Panc1 (cell line): ENCODE results near the gene ZNF428. TPM values are rescaled to one million over a fixed set of nuclear protein-coding genes. Genes with fewer than 3 reads are reported as not detected.

ENCODE experiments used
- ATAC-seq: fragments of 200-7000 bp; cut with Tn5 transposase; 2 replicates; pipeline ENCODE4 v1.9.1; 2020; ENCODE audit warnings: mild to moderate bottlenecking, moderate library complexity
- BruUV-seq: library from RNA; stranded (reverse); fragments of 400-500 nt; replicated peaks from 2 replicates; lab custom pipeline; 2021; lab: Mats Ljungman, UMichigan
- CTCF ChIA-PET: fragments of 300-600 bp; sonication (Branson Sonifier 250); formaldehyde crosslinking; loops from one replicate; lab custom pipeline; 2022; ENCODE audit warnings: antibody characterized with exemption; lab: Charles Lee
- POLR2A ChIA-PET: fragments of 300-600 bp; sonication (Branson Sonifier 250); formaldehyde crosslinking; loops from one replicate; lab custom pipeline; 2022; ENCODE audit warnings: antibody characterized with exemption; lab: Charles Lee
- DNase-seq: peaks from one replicate; pipeline ENCODE4 v3.0.0-alpha.2; 2010; ENCODE audit warnings: low read depth, low spot score
- H3K27ac ChIP-seq: 2 replicates; pipeline ENCODE4 v1.5.1; 2011; ENCODE audit warnings: mild to moderate bottlenecking, low read length, inconsistent platforms
- H3K27me3 ChIP-seq: fragments of 200-500 bp; sonication (Bioruptor generic); 2 replicates; pipeline ENCODE4 v1.6.0; 2014; ENCODE audit warnings: low read length, inconsistent platforms; ENCODE audit not compliant: control insufficient read depth, insufficient read depth
- H3K36me3 ChIP-seq: fragments of 200-500 bp; sonication (Bioruptor generic); 2 replicates; pipeline ENCODE4 v1.5.1; 2014; ENCODE audit warnings: inconsistent platforms, mild to moderate bottlenecking, low read length, moderate library complexity; ENCODE audit not compliant: control insufficient read depth, insufficient read depth
- H3K4me1 ChIP-seq: 2 replicates; pipeline ENCODE4 v1.5.1; 2011; ENCODE audit warnings: inconsistent platforms, mild to moderate bottlenecking, low read length, moderate library complexity; ENCODE audit not compliant: control insufficient read depth, insufficient read depth
- H3K4me3 ChIP-seq, 2 experiments: 2 replicates each; pipeline ENCODE4 v1.5.1; 2011 to 2012; ENCODE audit warnings: low read depth in 2 of 2, low read length in 2 of 2, mild to moderate bottlenecking in 2 of 2, inconsistent platforms in 1 of 2, moderate library complexity in 1 of 2
- H3K9me3 ChIP-seq: fragments of 200-500 bp; sonication (Bioruptor generic); 2 replicates; pipeline ENCODE4 v1.5.1; 2014; ENCODE audit warnings: low read depth, mild to moderate bottlenecking, inconsistent platforms, low read length, moderate library complexity; ENCODE audit not compliant: control insufficient read depth, insufficient read depth
- CTCF ChIP-seq: fragments of 450-650 bp; IDR thresholded peaks from 2 replicates; pipeline ENCODE4 v1.5.1; 2017; ENCODE audit warnings: mild to moderate bottlenecking
- POLR2AphosphoS5 ChIP-seq: IDR thresholded peaks from 2 replicates; pipeline ENCODE4 v1.6.1; 2012; ENCODE audit warnings: mild to moderate bottlenecking, low read depth, low read length, moderate library complexity
- SIN3A ChIP-seq: IDR thresholded peaks from 2 replicates; pipeline ENCODE4 v1.6.1; 2012; ENCODE audit warnings: low read depth, mild to moderate bottlenecking, low read length, moderate library complexity, borderline replicate concordance; ENCODE audit not compliant: insufficient read depth
- TCF7L2 ChIP-seq: IDR thresholded peaks from 2 replicates; pipeline ENCODE4 v1.6.1; 2011; ENCODE audit warnings: mild to moderate bottlenecking, low read depth, low read length, inconsistent platforms
- in situ Hi-C: cut with HindIII; loops from 2 replicates; pipeline ENCODE4 v1.10.0; 2016; ENCODE audit warnings: low sequenced_read_pairs, low pct_unique_long_range_greater_than_20kb
- intact Hi-C: fragments of 100-400 bp; cut with micrococcal nuclease; formaldehyde crosslinking; loops from one replicate; pipeline ENCODE4 v1.10.0; 2022; ENCODE audit not compliant: unreplicated experiment
- total RNA-seq: library from RNA; stranded (reverse); gene quantifications from one replicate; pipeline ENCODE4 v1.2.1, GENCODE V29; 2021; ENCODE audit not compliant: unreplicated experiment
- TF ChIP-seq, protein P1 (sequence below), 2 experiments: IDR thresholded peaks; 2 replicates each; pipeline ENCODE4 v1.6.1; 2011 to 2012; ENCODE audit warnings: low read depth in 2 of 2, control low read depth in 1 of 2, low read length in 1 of 2, mild to moderate bottlenecking in 1 of 2, moderate library complexity in 1 of 2; ENCODE audit not compliant: insufficient read depth in 1 of 2

Gene ZNF428
- total RNA-seq, 1 experiment from 2014 or later: 45.6 TPM

DNA sequence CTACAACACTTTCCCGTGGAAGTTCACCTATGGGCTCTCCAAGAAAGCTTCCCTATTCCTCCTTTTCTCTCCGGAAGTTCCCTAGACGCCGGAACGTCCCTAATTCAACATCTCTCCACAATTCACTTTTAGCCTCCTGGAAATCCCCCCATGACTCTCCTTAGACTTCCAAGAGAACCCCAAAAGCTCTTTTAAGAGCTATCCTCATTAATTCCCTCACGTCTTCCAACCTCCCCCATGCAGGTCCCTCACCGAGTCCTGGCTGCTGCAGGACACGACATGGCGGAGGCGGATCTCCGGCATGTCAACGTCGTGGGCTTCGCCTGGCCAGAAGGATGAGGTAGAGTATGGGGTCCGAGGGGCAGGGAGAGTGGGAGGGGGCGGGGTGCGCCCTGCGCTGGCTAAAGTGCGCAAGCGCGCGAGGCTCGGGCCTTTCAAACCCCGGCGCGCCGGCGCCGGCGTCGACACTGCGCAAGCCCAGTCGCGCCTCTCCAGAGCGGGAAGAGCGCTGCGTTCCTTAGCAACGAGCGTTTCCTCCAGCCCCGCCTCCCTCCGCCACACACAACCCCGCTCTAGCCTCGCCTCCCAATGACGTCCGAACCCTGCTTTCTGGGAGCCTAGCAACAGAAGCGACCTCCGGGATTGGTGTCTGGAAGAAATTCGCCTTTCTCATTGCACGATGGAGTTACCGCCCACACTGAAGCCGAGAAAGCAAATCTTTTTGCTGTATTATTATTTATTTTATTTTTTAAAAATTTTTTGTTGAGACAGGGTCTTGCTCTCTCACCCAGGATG lies 44.1 kb downstream of the ZNF428 start, which contains the start of the genes PINLYP and XRCC1:
Gene PINLYP, plus strand, starts transcription at position 646 of the 795 bp plus-strand sequence. CDS start 1,391 bp downstream, outside the sequence.
Gene XRCC1, minus strand, starts transcription at position 372 of the 795 bp plus-strand sequence. Its CDS starts 69 bp downstream, at position 303.
- CTCF ChIA-PET: no interaction called here
- H3K4me1 ChIP-seq: peaks cover 3% of the 10 kb centered on the region; the same call in 1 of the 2 replicates
- intact Hi-C loops (no loop called here), in situ Hi-C loops (no loop called here)
- peaks cover 7% of the 10 kb centered on the region; the same call in 1 of the 2 replicates for H3K36me3 ChIP-seq
- TF ChIP-seq, protein P1, sequence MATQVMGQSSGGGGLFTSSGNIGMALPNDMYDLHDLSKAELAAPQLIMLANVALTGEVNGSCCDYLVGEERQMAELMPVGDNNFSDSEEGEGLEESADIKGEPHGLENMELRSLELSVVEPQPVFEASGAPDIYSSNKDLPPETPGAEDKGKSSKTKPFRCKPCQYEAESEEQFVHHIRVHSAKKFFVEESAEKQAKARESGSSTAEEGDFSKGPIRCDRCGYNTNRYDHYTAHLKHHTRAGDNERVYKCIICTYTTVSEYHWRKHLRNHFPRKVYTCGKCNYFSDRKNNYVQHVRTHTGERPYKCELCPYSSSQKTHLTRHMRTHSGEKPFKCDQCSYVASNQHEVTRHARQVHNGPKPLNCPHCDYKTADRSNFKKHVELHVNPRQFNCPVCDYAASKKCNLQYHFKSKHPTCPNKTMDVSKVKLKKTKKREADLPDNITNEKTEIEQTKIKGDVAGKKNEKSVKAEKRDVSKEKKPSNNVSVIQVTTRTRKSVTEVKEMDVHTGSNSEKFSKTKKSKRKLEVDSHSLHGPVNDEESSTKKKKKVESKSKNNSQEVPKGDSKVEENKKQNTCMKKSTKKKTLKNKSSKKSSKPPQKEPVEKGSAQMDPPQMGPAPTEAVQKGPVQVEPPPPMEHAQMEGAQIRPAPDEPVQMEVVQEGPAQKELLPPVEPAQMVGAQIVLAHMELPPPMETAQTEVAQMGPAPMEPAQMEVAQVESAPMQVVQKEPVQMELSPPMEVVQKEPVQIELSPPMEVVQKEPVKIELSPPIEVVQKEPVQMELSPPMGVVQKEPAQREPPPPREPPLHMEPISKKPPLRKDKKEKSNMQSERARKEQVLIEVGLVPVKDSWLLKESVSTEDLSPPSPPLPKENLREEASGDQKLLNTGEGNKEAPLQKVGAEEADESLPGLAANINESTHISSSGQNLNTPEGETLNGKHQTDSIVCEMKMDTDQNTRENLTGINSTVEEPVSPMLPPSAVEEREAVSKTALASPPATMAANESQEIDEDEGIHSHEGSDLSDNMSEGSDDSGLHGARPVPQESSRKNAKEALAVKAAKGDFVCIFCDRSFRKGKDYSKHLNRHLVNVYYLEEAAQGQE (IDR thresholded peaks at IDR 0.05; ENCODE audit: insufficient read depth in 1 of 2, low read depth in 2 of 2, low read length in 1 of 2): no peak
- no peak for TF ChIP-seq SIN3A
- DNase-seq: peak; percentile 81
- H3K9me3 ChIP-seq: no peaks in the 10 kb centered on the region
- ATAC-seq: peak; percentile 100
- BruUV-seq: no TSS peak
- H3K27ac ChIP-seq: peak within 1 kb of the TSS; percentile 96
- POLR2A ChIA-PET: interaction anchor here (0.6 kb wide), 1 partner anchor 87 kb away, joined by 3 read pairs; no protein-coding TSS in a partner anchor
- H3K4me3 ChIP-seq: peak within 1 kb of the TSS; percentile 74 to 99
- H3K27me3 ChIP-seq: no peaks in the 10 kb centered on the region

GRCh38 chr19:43574424-43575155 lies 44.8 kb downstream of the ZNF428 start:
- POLR2A ChIA-PET: interaction anchor here (0.6 kb wide), 1 partner anchor 88 kb away, joined by 3 read pairs; no protein-coding TSS in a partner anchor
- H3K27ac ChIP-seq: peak overlapping the region; percentile 96
- ATAC-seq (no peak), DNase-seq (no peak)
- H3K4me3 ChIP-seq: peak overlapping the region; percentile 74 to 99
- H3K27me3 ChIP-seq: no peaks in the 10 kb centered on the region
- H3K36me3 ChIP-seq: peaks cover 7% of the 10 kb centered on the region; the same call in 1 of the 2 replicates
- in situ Hi-C loops: no loop called here
- H3K9me3 ChIP-seq: no peaks in the 10 kb centered on the region
- intact Hi-C loops: no loop called here
- TF ChIP-seq POLR2AphosphoS5 (no peak), SIN3A (no peak)
- BruUV-seq: no TSS peak
- H3K4me1 ChIP-seq: peaks cover 3% of the 10 kb centered on the region; the same call in 1 of the 2 replicates
- CTCF ChIA-PET: no interaction called here

GRCh38 chr19:43572171-43572588 lies 47.2 kb downstream of the ZNF428 start:
- Histone ChIP-seq H3K9me3 (no peaks in the 10 kb centered on the region), H3K36me3 (peaks cover 7% of the 10 kb centered on the region; the same call in 1 of the 2 replicates), H3K4me3 (no peak overlapping the region), H3K4me1 (peaks cover 3% of the 10 kb centered on the region; the same call in 1 of the 2 replicates), H3K27me3 (no peaks in the 10 kb centered on the region), H3K27ac (no peak overlapping the region)
- no TSS peak for BruUV-seq
- POLR2A ChIA-PET: no interaction called here
- TF ChIP-seq TCF7L2 (no peak), POLR2AphosphoS5 (no peak), CTCF (no peak), SIN3A (no peak)
- TF ChIP-seq, protein P1 (IDR thresholded peaks at IDR 0.05; ENCODE audit: insufficient read depth in 1 of 2, low read depth in 2 of 2, low read length in 1 of 2): no peak
- CTCF ChIA-PET: no interaction called here
- intact Hi-C loops: no loop called here
- in situ Hi-C loops: no loop called here
- DNase-seq (no peak), ATAC-seq (no peak)
